HG03558 (cell line): ENCODE results near the gene SCP2.

Experiments used
- ATAC-seq: cut with Tn5 transposase; IDR thresholded peaks from one replicate; pipeline ENCODE4 v1.9.1; 2021; ENCODE audit warnings: moderate number of reproducible peaks; ENCODE audit not compliant: unreplicated experiment; ENCODE audit errors: extremely low read depth

The SCP2 gene

DNA sequence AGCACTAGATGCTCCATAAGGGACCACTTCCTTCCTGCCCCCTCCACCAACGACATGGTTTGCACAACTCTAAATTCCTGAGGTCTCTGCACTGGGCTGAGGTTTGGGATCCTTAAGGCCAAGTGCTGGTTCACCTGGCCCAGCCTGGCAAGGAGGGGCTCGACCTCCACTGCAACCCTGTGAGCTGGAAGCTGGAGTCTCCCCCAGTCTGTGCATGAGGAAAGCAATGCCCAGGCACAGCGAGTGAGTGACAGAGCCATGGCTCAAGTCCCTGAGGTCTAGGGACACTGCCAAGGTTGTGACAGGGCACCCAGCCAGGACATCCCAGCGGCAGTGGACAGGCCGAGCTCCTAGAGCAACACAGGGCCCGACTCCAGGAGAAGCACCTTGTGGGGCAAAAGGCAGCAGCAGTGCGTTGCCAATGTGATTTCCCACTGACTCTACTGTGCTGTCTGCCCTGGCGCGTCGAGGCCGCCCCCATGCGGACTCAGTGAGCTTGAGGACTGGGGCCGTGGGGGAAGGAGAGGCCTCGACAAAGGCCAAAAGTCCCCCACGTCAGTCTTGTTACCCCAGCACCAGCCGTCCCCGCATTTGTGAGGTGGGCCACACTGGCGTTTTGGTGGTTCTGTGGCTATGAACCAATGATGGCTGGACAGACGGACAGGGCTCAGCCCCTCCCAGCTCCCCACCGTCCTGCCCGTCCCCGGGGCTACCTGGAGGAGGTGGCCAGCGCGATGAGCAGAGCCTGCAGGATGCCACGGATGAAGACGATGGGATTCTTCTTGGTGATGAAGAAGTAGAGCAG lies 165.0 kb downstream of the SCP2 start:
- ATAC-seq: no peak

GRCh38 chr1:53092659-53093450 lies 165.8 kb downstream of the SCP2 start:
- ATAC-seq: no peak

DNA sequence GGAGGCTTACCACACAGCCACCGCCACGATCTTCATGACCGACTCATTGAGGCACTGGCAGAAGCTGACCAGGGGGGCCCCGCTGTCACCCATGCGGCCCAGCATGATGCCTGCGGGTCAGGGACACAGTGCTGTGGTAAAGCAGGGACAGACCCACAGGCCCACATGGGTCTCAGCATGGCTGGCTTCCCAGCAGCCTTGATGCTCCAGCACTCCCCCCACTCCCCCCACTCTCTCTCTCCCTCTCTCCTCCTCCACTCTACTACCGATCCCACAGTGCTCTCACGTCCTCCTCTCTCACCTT lies 166.3 kb downstream of the SCP2 start:
- ATAC-seq: no peak

DNA sequence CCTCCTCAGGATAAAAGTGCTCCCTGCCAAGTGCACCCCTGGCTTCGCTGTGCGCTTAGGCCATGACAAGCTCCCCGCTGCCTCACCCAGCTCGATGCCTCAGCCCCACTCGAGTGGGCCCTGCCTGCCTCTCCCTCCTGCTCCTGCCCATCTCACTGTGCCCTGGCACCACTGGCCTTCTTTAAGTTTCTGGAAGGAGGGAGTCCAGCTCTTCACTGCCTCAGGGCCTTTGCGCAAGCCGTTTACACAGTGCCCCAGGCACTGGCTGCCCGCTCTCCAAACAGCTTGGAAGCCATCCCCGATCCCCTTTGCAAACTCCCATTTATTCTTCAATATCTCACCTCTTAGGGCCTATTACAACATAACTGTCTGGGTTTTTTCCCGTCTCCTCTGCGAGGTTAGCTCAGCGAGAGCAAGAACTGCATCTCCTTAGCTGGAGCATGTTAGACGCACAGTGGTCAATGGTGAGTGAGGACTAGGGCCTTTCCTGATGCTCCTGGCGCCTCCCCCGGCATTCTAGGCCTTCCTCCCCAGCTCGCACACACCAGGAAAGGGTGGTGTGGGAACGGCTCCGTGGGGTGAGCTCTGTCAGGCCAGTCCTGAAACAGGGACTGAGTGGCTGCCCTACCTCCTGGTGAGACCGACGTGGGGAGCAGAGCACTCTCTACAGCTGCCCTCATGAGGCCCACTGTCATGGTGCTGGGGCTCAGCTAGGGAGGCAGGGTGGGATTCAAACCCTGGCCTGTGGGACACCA lies 166.9 kb downstream of the SCP2 start:
- ATAC-seq: no peak

DNA sequence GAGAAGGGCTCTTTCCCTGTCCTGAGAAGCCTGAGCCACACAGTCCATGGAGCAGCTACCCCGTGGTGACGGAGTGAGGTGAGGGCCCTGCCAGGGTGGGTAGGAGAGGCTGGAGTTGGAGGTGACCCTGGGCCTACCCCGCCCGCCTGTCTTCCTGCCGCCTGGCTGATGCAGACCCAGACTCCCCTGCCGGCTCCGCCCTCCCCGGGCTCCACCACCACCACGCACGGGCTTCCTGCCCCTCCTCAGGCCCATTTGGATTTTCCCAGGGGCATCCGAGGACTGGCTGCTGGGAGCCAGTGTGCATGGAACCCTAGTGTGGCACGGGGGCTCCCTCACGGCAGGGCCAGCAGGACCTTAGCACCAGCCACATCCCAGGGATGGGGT lies 167.4 kb downstream of the SCP2 start:
- no peak for ATAC-seq
